Right lobe of liver (tissue), 4 donors: ENCODE measurements around the gene PFKFB4.

Experiments
- CTCF ChIP-seq, 4 donors: fragments of 200-600 bp in 3 of 4; fragments of 450-650 bp in 1 of 4; IDR thresholded peaks; one replicate each; pipeline versions ENCODE4 v1.5.1 to v1.8.0; 2016 to 2022; ENCODE audit warnings: antibody characterized with exemption in 4 of 4, mild to moderate bottlenecking in 2 of 4
- POLR2A ChIP-seq: fragments of 450-650 bp; IDR thresholded peaks from one replicate; pipeline ENCODE4 v1.6.1; 2017; ENCODE audit warnings: antibody characterized with exemption, mild to moderate bottlenecking
- donor health status: DM: no; HTN: no; CAD: no.
- donor health status: DM: no; HTN: no; CAD: no.
- donor health status: DM: no; HTN: yes; CAD: no.

- TF ChIP-seq CTCF (IDR thresholded peaks at IDR 0.05) (no peak), POLR2A (no peak)
Measured at GRCh38 chr3:48596157-48596556, 39.6 kb upstream of the PFKFB4 start.
